ENCODE measurements around the gene PPP1R36.

DNA sequence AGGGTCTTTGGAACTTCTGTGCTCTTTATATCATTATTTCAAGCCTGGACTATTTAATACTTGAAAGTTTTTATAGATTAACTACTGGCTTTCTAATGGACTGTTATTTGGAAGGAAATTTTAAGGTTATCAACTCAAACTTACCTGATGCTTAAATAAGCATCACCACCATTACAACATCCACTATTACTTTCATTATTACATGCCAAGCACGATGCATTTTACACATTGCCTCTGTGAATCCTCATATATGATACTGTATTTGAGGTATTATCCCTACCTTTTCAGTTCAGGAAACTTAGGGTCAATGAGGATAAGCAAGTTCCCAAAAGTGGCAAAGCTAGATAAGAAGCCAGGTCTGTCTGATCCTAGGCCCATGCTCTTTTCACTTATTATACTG lies 32.8 kb upstream of the PPP1R36 start:
- TF ChIP-seq, protein P1, sequence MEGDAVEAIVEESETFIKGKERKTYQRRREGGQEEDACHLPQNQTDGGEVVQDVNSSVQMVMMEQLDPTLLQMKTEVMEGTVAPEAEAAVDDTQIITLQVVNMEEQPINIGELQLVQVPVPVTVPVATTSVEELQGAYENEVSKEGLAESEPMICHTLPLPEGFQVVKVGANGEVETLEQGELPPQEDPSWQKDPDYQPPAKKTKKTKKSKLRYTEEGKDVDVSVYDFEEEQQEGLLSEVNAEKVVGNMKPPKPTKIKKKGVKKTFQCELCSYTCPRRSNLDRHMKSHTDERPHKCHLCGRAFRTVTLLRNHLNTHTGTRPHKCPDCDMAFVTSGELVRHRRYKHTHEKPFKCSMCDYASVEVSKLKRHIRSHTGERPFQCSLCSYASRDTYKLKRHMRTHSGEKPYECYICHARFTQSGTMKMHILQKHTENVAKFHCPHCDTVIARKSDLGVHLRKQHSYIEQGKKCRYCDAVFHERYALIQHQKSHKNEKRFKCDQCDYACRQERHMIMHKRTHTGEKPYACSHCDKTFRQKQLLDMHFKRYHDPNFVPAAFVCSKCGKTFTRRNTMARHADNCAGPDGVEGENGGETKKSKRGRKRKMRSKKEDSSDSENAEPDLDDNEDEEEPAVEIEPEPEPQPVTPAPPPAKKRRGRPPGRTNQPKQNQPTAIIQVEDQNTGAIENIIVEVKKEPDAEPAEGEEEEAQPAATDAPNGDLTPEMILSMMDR (IDR thresholded peaks at IDR 0.05 in 4 of 5, conservative IDR thresholded peaks at IDR 0.05 in 1 of 5), result no peak
- no peak for TF ChIP-seq POLR2A (IDR thresholded peaks at IDR 0.05)

Data from gastrocnemius medialis (tissue), 4 donors.